ENCODE results near the gene KLC1.

Gene KLC1

DNA sequence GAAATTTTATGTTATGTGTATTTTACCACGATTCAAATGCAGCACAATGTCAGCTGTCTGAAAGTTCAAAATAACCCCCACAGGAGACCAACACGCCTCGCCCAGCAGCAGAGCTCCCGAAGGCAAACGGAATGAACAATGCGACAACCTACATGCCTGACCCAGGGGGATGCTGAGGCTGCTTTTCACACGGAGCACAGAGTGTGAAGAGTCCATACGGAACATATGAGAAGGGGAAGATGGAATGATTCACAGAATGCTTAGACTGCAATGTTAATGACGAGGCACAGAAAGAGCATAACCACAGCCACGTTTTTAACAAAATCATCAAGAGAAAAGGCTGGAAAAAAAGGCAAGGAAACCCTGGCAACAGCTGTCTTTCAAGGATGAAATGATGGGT lies 109.2 kb downstream of the KLC1 start:
- no peak for DNase-seq

- DNase-seq = no peak
Observed at GRCh38 chr14:103738701-103739451, 109.9 kb downstream of the KLC1 start.

- no peak for DNase-seq
Observed at GRCh38 chr14:103739466-103739792, 110.4 kb downstream of the KLC1 start.

- DNase-seq = no peak
Observed at GRCh38 chr14:103739793-103740501, 110.9 kb downstream of the KLC1 start.

DNA sequence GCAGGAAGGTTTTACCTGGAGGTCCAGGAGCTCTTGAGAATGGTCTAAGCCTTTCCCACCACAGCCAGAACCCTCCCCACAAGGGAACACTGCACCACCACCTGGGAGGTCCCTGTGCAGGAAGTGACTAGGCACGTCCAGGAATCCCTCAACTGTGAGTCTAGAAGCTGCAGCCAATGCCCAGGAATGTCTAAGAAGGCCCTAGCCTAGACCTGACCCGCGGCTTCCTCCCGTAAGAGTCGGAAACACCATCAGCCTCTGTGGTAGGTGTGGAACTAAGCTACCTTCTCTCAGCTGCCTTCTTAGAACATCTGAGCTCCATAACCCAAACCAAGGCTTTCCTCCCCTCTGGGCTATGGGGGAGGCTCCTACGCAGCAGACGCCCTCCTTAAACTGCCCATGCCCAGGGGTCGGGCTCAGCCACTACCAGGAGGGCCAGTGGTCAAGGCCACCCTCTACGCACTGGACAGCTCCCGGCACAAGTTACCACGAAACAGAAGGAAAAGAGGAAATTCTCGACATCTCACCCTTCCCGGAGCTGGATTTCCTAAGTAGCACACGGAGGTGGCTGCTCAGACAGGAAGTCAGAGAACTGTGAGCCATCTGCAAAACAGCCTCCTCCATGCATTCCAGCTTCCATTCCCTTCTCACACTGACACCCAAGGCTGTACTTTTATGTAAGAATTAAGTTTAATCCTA lies 112.1 kb downstream of the KLC1 start:
- no peak for DNase-seq

GRCh38 chr14:103741876-103742275 lies 112.9 kb downstream of the KLC1 start:
- DNase-seq = no peak

- DNase-seq = no peak
Observed at GRCh38 chr14:103742499-103743255, 113.7 kb downstream of the KLC1 start.

- DNase-seq = no peak
Observed at GRCh38 chr14:103743691-103744090, 114.7 kb downstream of the KLC1 start.

GRCh38 chr14:103744621-103745395 lies 115.8 kb downstream of the KLC1 start:
- DNase-seq = no peak

- DNase-seq = no peak
Observed at GRCh38 chr14:103745424-103745823, 116.4 kb downstream of the KLC1 start.

GRCh38 chr14:103746701-103747100 lies 117.7 kb downstream of the KLC1 start:
- no peak for DNase-seq

DNA sequence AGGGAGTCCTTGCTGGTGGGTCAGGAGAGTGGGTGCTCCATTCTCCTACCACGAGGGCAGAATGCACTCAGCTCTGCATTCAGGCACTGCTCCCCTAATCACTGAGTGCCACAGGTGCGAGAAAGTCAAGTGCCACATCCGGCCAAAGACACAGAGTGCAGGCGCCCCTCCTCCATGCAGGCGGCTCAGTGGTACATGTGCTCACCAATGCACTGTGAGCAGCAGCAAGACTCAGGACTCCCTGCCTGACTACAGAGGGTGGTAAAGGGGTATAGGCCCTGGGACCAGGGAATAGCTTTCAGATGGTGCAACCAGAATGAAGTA lies 119.5 kb downstream of the KLC1 start:
- DNase-seq = peak; percentile 13 to 55

DNA sequence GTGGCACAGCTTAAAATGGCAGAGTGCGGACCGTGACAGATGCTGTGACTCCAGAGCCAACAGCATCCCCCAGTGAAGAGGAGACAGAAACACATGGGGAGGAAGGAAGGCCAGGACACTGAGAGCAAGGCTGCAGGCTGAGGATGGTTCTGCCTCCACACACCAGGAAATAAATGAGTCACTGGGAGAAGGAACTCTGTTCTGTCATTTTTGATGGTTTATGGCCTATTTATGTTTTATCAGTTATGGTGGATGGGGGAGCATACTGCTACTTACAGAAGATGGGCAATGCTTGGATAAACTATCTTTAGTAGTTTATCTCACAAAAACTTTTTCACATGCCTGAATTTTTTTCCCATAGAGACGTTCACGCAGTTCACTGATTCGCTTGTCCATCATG lies 120.4 kb downstream of the KLC1 start:
- no peak for DNase-seq

DNA sequence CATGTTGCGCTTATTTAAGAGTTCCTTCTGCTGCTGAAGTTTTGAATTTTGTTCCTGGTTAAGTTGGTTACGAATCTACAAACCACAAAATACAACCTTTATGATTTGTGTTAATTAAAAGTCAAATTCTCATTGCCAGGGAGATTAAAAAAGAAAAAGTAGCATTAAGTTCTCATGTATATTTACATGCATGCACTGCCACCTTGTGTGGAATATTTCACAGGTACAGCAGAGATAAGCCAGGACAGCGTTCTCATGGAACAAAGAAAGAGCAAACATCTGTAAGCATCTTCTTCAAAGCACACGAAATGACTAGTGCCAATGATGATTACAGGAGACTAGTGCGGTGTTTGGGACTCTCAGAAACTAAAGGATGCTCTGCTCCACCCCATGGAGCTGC lies 120.8 kb downstream of the KLC1 start:
- no peak for DNase-seq
